ENCODE measurements around the gene FRAT2. TPM values are rescaled to one million over a fixed set of nuclear protein-coding genes. Genes with fewer than 3 reads are reported as not detected.

Gene FRAT2
- polyA plus RNA-seq, 3 donors = 29.4 to 62.4 (median 37.9) TPM

GRCh38 chr10:97311111-97311626 is 23.4 kb downstream of the FRAT2 start:
- no peak for TF ChIP-seq CTCF (IDR thresholded peaks at IDR 0.05)
- Mint-ChIP-seq H3K27ac (peak overlapping the region in 1 of 7 donors; percentile 54), H3K4me3 (no peak overlapping the region), H3K27me3 (ENCODE audit: low read depth in 3 of 3) (peaks cover 0 to 2% (median 2%) of the 10 kb centered on the region in 3 donors), H3K36me3 (peaks cover 0 to 3% of the 10 kb centered on the region in 2 donors), H3K4me1 (peaks cover 49% of the 10 kb centered on the region), H3K9me3 (peaks cover 0 to 4% (median 0%) of the 10 kb centered on the region in 7 donors)
- no peak for DNase-seq
- H3K9me3 ChIP-seq (replicated peaks in 1 of 2; ENCODE audit: control insufficient read depth in 1 of 2, insufficient read depth in 1 of 2, low read length in 2 of 2) = no peaks in the 10 kb centered on the region
- H4K20me1 ChIP-seq (ENCODE audit: insufficient read depth, low read length) = no peaks in the 10 kb centered on the region
- no peak overlapping the region for H2AFZ ChIP-seq (ENCODE audit: insufficient read depth, low read depth, low read length, poor library complexity, severe bottlenecking)
- H3K79me2 ChIP-seq (ENCODE audit: insufficient read depth, low read length) = no peaks in the 10 kb centered on the region
- intact Hi-C loops (cut with micrococcal nuclease) = no loop called here
- H3K36me3 ChIP-seq (replicated peaks in 1 of 2; ENCODE audit: control insufficient read depth in 1 of 2, insufficient read depth in 2 of 2, low read length in 2 of 2) = no peaks in the 10 kb centered on the region
- H3K27me3 ChIP-seq (ENCODE audit: control insufficient read depth in 2 of 2, insufficient read depth in 2 of 2, low read length in 2 of 2) = no peaks in the 10 kb centered on the region
- no peak overlapping the region for H3K4me2 ChIP-seq (replicated peaks; ENCODE audit: extremely low read depth, low read length, poor library complexity, severe bottlenecking)
- no peak overlapping the region for H3K9ac ChIP-seq (ENCODE audit: insufficient read depth, low read length, poor library complexity, severe bottlenecking)
- H3K27ac ChIP-seq (ENCODE audit: low read depth in 1 of 2, low read length in 2 of 2) = no peak overlapping the region
- H3K4me3 ChIP-seq (replicated peaks in 1 of 3; ENCODE audit: low read depth in 2 of 3, low read length in 3 of 3) = no peak overlapping the region
- H3K4me1 ChIP-seq (ENCODE audit: control insufficient read depth in 1 of 2, insufficient read depth in 2 of 2, low read length in 2 of 2) = peaks cover 35 to 42% of the 10 kb centered on the region in 2 donors
- 81% methylated on average over 3 of the region's 4 CpGs for WGBS (ENCODE audit: insufficient coverage)

GRCh38 chr10:97307866-97308780 is 26.4 kb downstream of the FRAT2 start:
- no peak overlapping the region for H2AFZ ChIP-seq (ENCODE audit: insufficient read depth, low read depth, low read length, poor library complexity, severe bottlenecking)
- WGBS (ENCODE audit: insufficient coverage) = 63% methylated on average over 3 of the region's 10 CpGs
- H3K4me3 ChIP-seq (replicated peaks in 1 of 3; ENCODE audit: low read depth in 2 of 3, low read length in 3 of 3) = no peak overlapping the region
- H3K9ac ChIP-seq (ENCODE audit: insufficient read depth, low read length, poor library complexity, severe bottlenecking) = no peak overlapping the region
- peaks cover 0 to 3% of the 10 kb centered on the region in 2 donors for H3K36me3 Mint-ChIP-seq
- peak overlapping the region; percentile 30 to 95 (median 84) for H3K27ac Mint-ChIP-seq
- TF ChIP-seq CTCF (IDR thresholded peaks at IDR 0.05) = no peak
- no peaks in the 10 kb centered on the region for H3K9me3 ChIP-seq (replicated peaks in 1 of 2; ENCODE audit: control insufficient read depth in 1 of 2, insufficient read depth in 1 of 2, low read length in 2 of 2)
- no peak overlapping the region for H3K4me3 Mint-ChIP-seq
- peaks cover 22% of the 10 kb centered on the region for H3K4me1 Mint-ChIP-seq
- H3K9me3 Mint-ChIP-seq = peaks cover 0 to 4% (median 0%) of the 10 kb centered on the region in 7 donors
- no peaks in the 10 kb centered on the region for H4K20me1 ChIP-seq (ENCODE audit: insufficient read depth, low read length)
- DNase-seq = no peak
- peak overlapping the region in 1 of 2 donors; percentile 6 for H3K27ac ChIP-seq (ENCODE audit: low read depth in 1 of 2, low read length in 2 of 2)
- no peaks in the 10 kb centered on the region for H3K36me3 ChIP-seq (replicated peaks in 1 of 2; ENCODE audit: control insufficient read depth in 1 of 2, insufficient read depth in 2 of 2, low read length in 2 of 2)
- no peaks in the 10 kb centered on the region for H3K79me2 ChIP-seq (ENCODE audit: insufficient read depth, low read length)
- peaks cover 17 to 18% of the 10 kb centered on the region in 2 donors for H3K4me1 ChIP-seq (ENCODE audit: control insufficient read depth in 1 of 2, insufficient read depth in 2 of 2, low read length in 2 of 2)
- intact Hi-C loops (cut with micrococcal nuclease) = no loop called here
- no peaks in the 10 kb centered on the region for H3K27me3 ChIP-seq (ENCODE audit: control insufficient read depth in 2 of 2, insufficient read depth in 2 of 2, low read length in 2 of 2)
- H3K27me3 Mint-ChIP-seq (ENCODE audit: low read depth in 3 of 3) = no peaks in the 10 kb centered on the region
- no peak overlapping the region for H3K4me2 ChIP-seq (replicated peaks; ENCODE audit: extremely low read depth, low read length, poor library complexity, severe bottlenecking)
